ENCODE data around the gene SLFN13. TPM values are rescaled to one million over a fixed set of nuclear protein-coding genes. Genes with fewer than 3 reads are reported as not detected.
"Not testable (repeated sequence)": the region's sequence is repeated elsewhere in the genome, so short reads cannot be mapped to it uniquely, and the experiment has no call there.

Gene SLFN13
- total and polyA plus RNA-seq, 10 donors, result 1.9 to 38.1 (median 29.9) TPM

GRCh38 chr17:35428229-35428628 is 20.3 kb downstream of the SLFN13 start:
- Histone ChIP-seq H3K27me3 (replicated peaks in 1 of 7) (no peaks in the 10 kb centered on the region), H3K27ac (no peak overlapping the region), H3K4me1 (peaks cover 14 to 55% (median 29%) of the 10 kb centered on the region in 6 donors), H3K36me3 (peaks cover 0 to 12% (median 0%) of the 10 kb centered on the region in 6 donors), H3K4me3 (no peak overlapping the region), H3K9me3 (no peaks in the 10 kb centered on the region)
- TF ChIP-seq POLR2A (IDR thresholded peaks at IDR 0.05) (no peak), CTCF (IDR thresholded peaks at IDR 0.05 in 8 of 11, conservative IDR thresholded peaks at IDR 0.05 in 3 of 11) (no peak), POLR2AphosphoS5 (IDR thresholded peaks at IDR 0.05) (no peak)
- intact Hi-C loops (cut with DNase I; ENCODE audit: low total_unique reads), result no loop called here
- WGBS, 5 donors, result 46 to 68% (median 58%) methylated on average over 2 of the region's 2 CpGs
- DNase-seq, result no peak

GRCh38 chr17:35423761-35424160 is 24.8 kb downstream of the SLFN13 start:
- WGBS, 5 donors, result 94 to 99% (median 96%) methylated on average over 4 of the region's 4 CpGs
- Histone ChIP-seq H3K27ac (no peak overlapping the region), H3K27me3 (replicated peaks in 1 of 7) (no peaks in the 10 kb centered on the region), H3K4me3 (no peak overlapping the region), H3K4me1 (peaks cover 0 to 13% (median 10%) of the 10 kb centered on the region in 6 donors), H3K9me3 (no peaks in the 10 kb centered on the region), H3K36me3 (peaks cover 0 to 43% (median 18%) of the 10 kb centered on the region in 6 donors)
- DNase-seq, result no peak
- TF ChIP-seq POLR2A (IDR thresholded peaks at IDR 0.05) (no peak), CTCF (IDR thresholded peaks at IDR 0.05 in 8 of 11, conservative IDR thresholded peaks at IDR 0.05 in 3 of 11) (no peak), POLR2AphosphoS5 (IDR thresholded peaks at IDR 0.05) (no peak)
- intact Hi-C loops (cut with DNase I; ENCODE audit: low total_unique reads), result no loop called here

- DNase-seq; H3K27me3 ChIP-seq (replicated peaks in 1 of 7); H3K27ac ChIP-seq; H3K4me1 ChIP-seq; H3K4me3 ChIP-seq; intact Hi-C loops (cut with DNase I; ENCODE audit: low total_unique reads); H3K9me3 ChIP-seq: not testable (repeated sequence)
- H3K36me3 ChIP-seq, result peaks cover 0 to 54% (median 26%) of the 10 kb centered on the region in 6 donors
- 96 to 97% (median 96%) methylated on average over 9 of the region's 9 CpGs for WGBS, 5 donors
Measured at GRCh38 chr17:35421069-35421468, 27.5 kb downstream of the SLFN13 start.

- DNase-seq, result no peak
- TF ChIP-seq POLR2A (IDR thresholded peaks at IDR 0.05), result no peak
- no peak for TF ChIP-seq POLR2AphosphoS5 (IDR thresholded peaks at IDR 0.05)
- TF ChIP-seq CTCF (IDR thresholded peaks at IDR 0.05 in 8 of 11, conservative IDR thresholded peaks at IDR 0.05 in 3 of 11), result no peak
- Histone ChIP-seq H3K27ac (no peak overlapping the region), H3K27me3 (replicated peaks in 1 of 7) (no peaks in the 10 kb centered on the region), H3K36me3 (peaks cover 0 to 82% (median 31%) of the 10 kb centered on the region in 6 donors), H3K4me1 (no peaks in the 10 kb centered on the region), H3K9me3 (peaks cover 0 to 18% (median 12%) of the 10 kb centered on the region in 8 donors), H3K4me3 (no peak overlapping the region)
- intact Hi-C loops (cut with DNase I; ENCODE audit: low total_unique reads), result no loop called here
- WGBS, 5 donors, result 85 to 95% (median 89%) methylated on average over 2 of the region's 2 CpGs
Measured at GRCh38 chr17:35416659-35417058, 31.9 kb downstream of the SLFN13 start.

GRCh38 chr17:35414707-35415106 is 33.9 kb downstream of the SLFN13 start:
- 94 to 99% (median 95%) methylated on average over 2 of the region's 2 CpGs for WGBS, 5 donors
- intact Hi-C loops (cut with DNase I; ENCODE audit: low total_unique reads), result not testable (repeated sequence)
- H3K36me3 ChIP-seq, result peaks cover 4 to 82% (median 43%) of the 10 kb centered on the region in 6 donors

More at GRCh38 chr17:35414707-35415106, 33.9 kb downstream of the SLFN13 start:
- H3K4me3 ChIP-seq; H3K4me1 ChIP-seq; H3K27me3 ChIP-seq (replicated peaks in 1 of 7); DNase-seq; H3K27ac ChIP-seq: not testable (repeated sequence)
- peaks cover 0 to 18% (median 12%) of the 10 kb centered on the region in 8 donors for H3K9me3 ChIP-seq

All from spleen (tissue), 11 donors.